Subcutaneous adipose tissue (tissue), 4 donors: ENCODE measurements around the gene CYP46A1. TPM values are rescaled to one million over a fixed set of nuclear protein-coding genes. Genes with fewer than 3 reads are reported as not detected.

ENCODE experiments used
- CTCF ChIP-seq: fragments of 450-650 bp; IDR thresholded peaks from one replicate; pipeline ENCODE4 v1.5.1; 2016; ENCODE audit warnings: low read depth, mild to moderate bottlenecking, control low read depth, antibody characterized with exemption, moderate library complexity
- total RNA-seq, 4 donors: library from RNA; depleted of rRNA; stranded (reverse); fragments of >200 nt; gene quantifications; one replicate each; pipeline ENCODE4 v1.1.0, GENCODE V29; 2016

Gene CYP46A1
- total RNA-seq, 4 donors from 2014 or later = 0.82 to 2.1 (median 1.1) TPM

- no peak for TF ChIP-seq CTCF
Observed at GRCh38 chr14:99741227-99741976, 57.3 kb downstream of the CYP46A1 start.

DNA sequence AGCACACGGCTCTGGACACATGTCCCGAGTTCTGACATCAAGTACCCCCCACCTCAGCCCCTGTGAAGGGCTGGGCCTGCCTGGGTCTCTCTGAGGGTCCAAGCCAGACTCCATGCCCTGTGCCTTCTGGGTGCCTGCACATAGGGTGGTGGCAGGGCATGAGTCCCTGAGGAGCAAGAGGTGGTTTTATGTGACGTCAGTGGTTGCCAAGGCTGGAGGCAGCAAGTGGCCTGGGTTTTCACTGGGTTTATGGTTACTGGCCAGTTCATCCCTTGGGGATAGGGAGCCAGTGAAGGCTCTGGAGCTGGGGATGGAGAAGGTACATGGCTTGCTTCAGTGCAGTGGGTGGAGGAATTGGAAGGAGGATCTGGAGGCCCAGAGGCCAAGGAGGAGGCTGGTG lies 58.0 kb downstream of the CYP46A1 start:
- TF ChIP-seq CTCF = no peak

GRCh38 chr14:99742509-99743487 lies 58.7 kb downstream of the CYP46A1 start:
- TF ChIP-seq CTCF = no peak

GRCh38 chr14:99744199-99744872 lies 60.2 kb downstream of the CYP46A1 start:
- no peak for TF ChIP-seq CTCF

DNA sequence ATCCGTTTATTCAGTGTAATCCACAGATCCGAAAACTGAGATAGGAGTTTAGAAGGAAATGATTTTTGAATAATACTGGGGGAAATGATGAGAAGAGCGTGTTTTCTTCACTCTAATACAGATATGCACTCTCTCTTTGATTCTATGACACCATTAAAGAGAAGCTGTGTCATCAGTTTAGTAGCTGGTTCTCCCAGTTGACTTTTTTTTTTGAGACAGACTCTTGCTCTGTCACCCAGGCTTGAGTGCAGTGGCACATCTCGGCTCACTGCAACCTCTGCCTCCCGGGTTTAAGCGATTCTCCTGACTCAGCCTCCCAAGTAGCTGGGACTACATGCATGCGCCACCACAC lies 60.8 kb downstream of the CYP46A1 start:
- TF ChIP-seq CTCF = no peak

GRCh38 chr14:99745307-99745951 lies 61.3 kb downstream of the CYP46A1 start:
- no peak for TF ChIP-seq CTCF
